Cerebellar nuclear complex (tissue), 1 donor: Measurements from ENCODE around the gene ZFX.
"Not testable (repeated sequence)": the region's sequence is repeated elsewhere in the genome, so short reads cannot be mapped to it uniquely, and the experiment has no call there.

Experiments
- DNase-seq, 2 experiments: peaks; one replicate each; lab custom pipeline; 2025; lab: John Stamatoyannopoulos, UW

The ZFX gene

GRCh38 chrX:24153178-24153795, 3.8 kb downstream of the ZFX start:
- DNase-seq: no peak

- DNase-seq: no peak
Measured at GRCh38 chrX:24153796-24154189, 4.3 kb downstream of the ZFX start.

GRCh38 chrX:24154490-24155034, 5.0 kb downstream of the ZFX start:
- DNase-seq: no peak

- DNase-seq: not testable (repeated sequence)
Measured at GRCh38 chrX:24155747-24156146, 6.2 kb downstream of the ZFX start.

GRCh38 chrX:24156177-24156576, 6.6 kb downstream of the ZFX start:
- DNase-seq: no peak

- DNase-seq: no peak
Measured at GRCh38 chrX:24158881-24159280, 9.4 kb downstream of the ZFX start.

- DNase-seq: no peak
Measured at GRCh38 chrX:24166078-24166477, 16.5 kb downstream of the ZFX start.

- no peak for DNase-seq
Measured at GRCh38 chrX:24167719-24168472, 18.4 kb downstream of the ZFX start.

- DNase-seq: no peak
Measured at GRCh38 chrX:24168807-24169206, 19.3 kb downstream of the ZFX start.

GRCh38 chrX:24169211-24169610, 19.7 kb downstream of the ZFX start:
- no peak for DNase-seq

- no peak for DNase-seq
Measured at GRCh38 chrX:24173115-24173847, 23.8 kb downstream of the ZFX start.

GRCh38 chrX:24175276-24175675, 25.7 kb downstream of the ZFX start:
- DNase-seq: no peak

GRCh38 chrX:24178441-24178840, 28.9 kb downstream of the ZFX start:
- no peak for DNase-seq

- DNase-seq: no peak
Measured at GRCh38 chrX:24184018-24184417, 34.5 kb downstream of the ZFX start.

GRCh38 chrX:24186483-24186882, 37.0 kb downstream of the ZFX start:
- no peak for DNase-seq

- DNase-seq: no peak
Measured at GRCh38 chrX:24186986-24187385, 37.5 kb downstream of the ZFX start.

GRCh38 chrX:24189490-24189889, 40.0 kb downstream of the ZFX start:
- DNase-seq: no peak

- DNase-seq: no peak
Measured at GRCh38 chrX:24190500-24191156, 41.1 kb downstream of the ZFX start.

- DNase-seq: no peak
Measured at GRCh38 chrX:24196509-24196908, 47.0 kb downstream of the ZFX start.

- DNase-seq: no peak
Measured at GRCh38 chrX:24198101-24198500, 48.6 kb downstream of the ZFX start.

GRCh38 chrX:24200133-24200532, 50.6 kb downstream of the ZFX start:
- DNase-seq: no peak

GRCh38 chrX:24201216-24201615, 51.7 kb downstream of the ZFX start:
- no peak for DNase-seq
